Ovary (tissue), 9 donors: ENCODE results near the gene PDS5B. TPM values are rescaled to one million over a fixed set of nuclear protein-coding genes. Genes with fewer than 3 reads are reported as not detected.
"Not testable (repeated sequence)": the region's sequence is repeated elsewhere in the genome, so short reads cannot be mapped to it uniquely, and the experiment has no call there.

Experiments
- DNase-seq, 5 donors: peaks; one replicate each; pipeline ENCODE4 v3.0.0-alpha.2; 2019 to 2020
- H3K27ac ChIP-seq, 2 donors: fragments of 200-600 bp; one replicate each; pipeline versions ENCODE4 v1.5.1 to v1.8.0; 2019 to 2022
- H3K27me3 ChIP-seq: fragments of 200-600 bp; one replicate; pipeline ENCODE4 v1.8.0; 2022
- H3K36me3 ChIP-seq: fragments of 200-600 bp; sonication (generic); one replicate; pipeline ENCODE4 v1.5.1; 2019
- H3K4me1 ChIP-seq: one replicate; pipeline ENCODE4 v1.8.1; 2013; ENCODE audit warnings: mild to moderate bottlenecking, moderate library complexity; ENCODE audit not compliant: insufficient read depth
- H3K4me3 ChIP-seq: fragments of 200-600 bp; sonication (generic); one replicate; pipeline ENCODE4 v1.5.1; 2017
- H3K9me3 ChIP-seq, 2 donors: fragments of 200-600 bp in 1 of 2; sonication (generic) in 1 of 2; one replicate each; pipeline versions ENCODE4 v1.5.1 to v1.8.1; 2013 to 2019; ENCODE audit warnings: mild to moderate bottlenecking in 1 of 2, moderate library complexity in 1 of 2
- EP300 ChIP-seq: sonication (generic); formaldehyde crosslinking; IDR thresholded peaks from one replicate; pipeline ENCODE4 v1.6.1; 2017; ENCODE audit warnings: antibody characterized with exemption
- POLR2A ChIP-seq: fragments of 450-650 bp; IDR thresholded peaks from one replicate; pipeline ENCODE4 v1.6.1; 2017; ENCODE audit warnings: antibody characterized with exemption, mild to moderate bottlenecking, moderate library complexity
- WGBS, 3 donors: extraction: QIAGEN DNeasy Blood & Tissue Kit in 1 of 3; methylation state at CpG; one replicate each; pipeline versions ENCODE4 v1.1.5 to v1.1.7; 2013 to 2017; 5-methylcytosine and 5-hydroxymethylcytosine counted together
- intact Hi-C, 4 donors: fragments of 100-400 bp; cut with DNase I; formaldehyde crosslinking; loops; one replicate each; pipeline versions ENCODE4 v1.11.0 to v1.15.1; 2022 to 2023
- polyA plus RNA-seq, 2 donors: library from polyadenylated mRNA; stranded (reverse); fragments of 200-250 nt in 1 of 2; fragments of 350-450 nt in 1 of 2; fragmentation: Illumina TruSeq in 1 of 2; extraction: RNeasy Lipid Tissue Mini Kit (QIAGEN cat#74804) in 1 of 2; gene quantifications; one replicate each; pipeline ENCODE4 v1.2.3, GENCODE V29; 2013 to 2014
- total RNA-seq, 7 donors: library from RNA; depleted of rRNA in 2 of 7; stranded (reverse); fragments of >200 nt in 2 of 7; fragmentation: NEBNext Ultra II Directional in 3 of 7; extraction: Animal tissue kit (Norgen Biotek cat#: 25700) in 3 of 7; gene quantifications; one replicate each; pipeline versions ENCODE4 v1.1.0 to v1.2.4, GENCODE V29; 2016 to 2023
- TF ChIP-seq, protein P1 (sequence below), 3 donors: fragments of 450-650 bp in 2 of 3; fragments of 200-600 bp in 1 of 3; IDR thresholded peaks; one replicate each; pipeline versions ENCODE4 v1.5.1 to v1.8.0; 2016 to 2022; ENCODE audit warnings: antibody characterized with exemption in 3 of 3, mild to moderate bottlenecking in 1 of 3
- donor health status: DM: no; HTN: no; CAD: no; lungs with moderate emphysema.
- donor health status: DM: no; HTN: no; CAD: no.
- donor health status: Bipolar disorder and iron deficiency.
- donor health status: DM: yes; HTN: yes; CAD: no.
- donor health status: DM: no; HTN: no; CAD: no.
- donor health status: DM: yes; HTN: yes; CAD: no.

The PDS5B gene
- total and polyA plus RNA-seq, 9 donors: 13.6 to 74.9 (median 55.5) TPM

DNA sequence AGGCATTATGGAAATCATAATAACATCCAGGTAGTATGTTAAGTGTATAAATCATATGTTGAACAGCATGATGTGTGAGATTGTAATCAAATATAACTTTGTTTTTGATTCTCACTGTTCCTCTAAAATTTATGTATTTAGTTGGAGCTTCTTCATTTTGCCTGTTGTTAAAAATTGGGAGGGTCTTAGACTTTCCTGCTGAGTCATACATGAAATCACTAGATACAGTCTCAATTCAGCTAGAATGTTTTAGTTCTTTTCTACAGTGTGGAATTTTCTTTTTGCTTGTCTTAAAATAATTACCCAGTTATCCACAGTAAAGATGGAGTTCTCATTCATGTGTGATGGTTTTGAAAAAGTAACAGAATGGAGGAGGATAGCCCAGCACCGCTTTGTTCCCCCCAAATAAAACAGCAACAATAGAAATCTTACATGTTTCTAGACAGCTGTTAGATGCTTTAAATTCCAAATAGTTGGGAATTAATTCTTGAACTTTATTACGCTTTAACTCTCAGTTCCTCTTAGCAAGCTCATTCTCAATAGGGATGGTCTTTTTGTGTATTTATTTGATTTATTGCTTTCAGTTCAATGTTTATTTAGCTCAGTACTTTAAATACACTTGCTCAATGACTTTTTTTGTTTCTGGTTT, 109.5 kb downstream of the PDS5B start:
- Histone ChIP-seq H3K4me3 (no peak overlapping the region), H3K4me1 (no peaks in the 10 kb centered on the region), H3K27me3 (no peaks in the 10 kb centered on the region), H3K9me3 (no peaks in the 10 kb centered on the region), H3K27ac (no peak overlapping the region), H3K36me3 (no peaks in the 10 kb centered on the region)
- TF ChIP-seq, protein P1, sequence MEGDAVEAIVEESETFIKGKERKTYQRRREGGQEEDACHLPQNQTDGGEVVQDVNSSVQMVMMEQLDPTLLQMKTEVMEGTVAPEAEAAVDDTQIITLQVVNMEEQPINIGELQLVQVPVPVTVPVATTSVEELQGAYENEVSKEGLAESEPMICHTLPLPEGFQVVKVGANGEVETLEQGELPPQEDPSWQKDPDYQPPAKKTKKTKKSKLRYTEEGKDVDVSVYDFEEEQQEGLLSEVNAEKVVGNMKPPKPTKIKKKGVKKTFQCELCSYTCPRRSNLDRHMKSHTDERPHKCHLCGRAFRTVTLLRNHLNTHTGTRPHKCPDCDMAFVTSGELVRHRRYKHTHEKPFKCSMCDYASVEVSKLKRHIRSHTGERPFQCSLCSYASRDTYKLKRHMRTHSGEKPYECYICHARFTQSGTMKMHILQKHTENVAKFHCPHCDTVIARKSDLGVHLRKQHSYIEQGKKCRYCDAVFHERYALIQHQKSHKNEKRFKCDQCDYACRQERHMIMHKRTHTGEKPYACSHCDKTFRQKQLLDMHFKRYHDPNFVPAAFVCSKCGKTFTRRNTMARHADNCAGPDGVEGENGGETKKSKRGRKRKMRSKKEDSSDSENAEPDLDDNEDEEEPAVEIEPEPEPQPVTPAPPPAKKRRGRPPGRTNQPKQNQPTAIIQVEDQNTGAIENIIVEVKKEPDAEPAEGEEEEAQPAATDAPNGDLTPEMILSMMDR (IDR thresholded peaks at IDR 0.05): no peak
- TF ChIP-seq POLR2A (no peak), EP300 (no peak)
- intact Hi-C loops: no loop called here
- WGBS, 3 donors: 13 to 36% (median 20%) methylated on average over 2 of the region's 2 CpGs
- DNase-seq: no peak

DNA sequence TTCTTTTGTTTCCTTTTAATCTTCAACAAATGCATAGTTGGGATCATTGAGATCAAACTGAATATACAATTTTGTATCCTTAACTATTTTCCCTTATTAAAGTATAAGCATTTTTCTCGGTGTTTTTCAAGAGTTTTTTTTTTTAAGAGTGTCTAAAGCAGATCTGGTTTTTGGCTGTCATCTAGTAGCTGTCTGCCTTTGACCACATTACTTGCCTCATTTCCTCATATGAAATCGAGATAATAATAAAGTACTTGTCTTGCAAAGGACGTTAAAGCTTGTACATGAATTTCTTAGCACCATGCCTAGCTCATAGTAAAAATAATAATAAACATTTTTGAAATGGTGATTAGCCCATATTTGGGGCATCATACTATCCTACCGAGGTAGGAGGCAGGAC, 121.2 kb downstream of the PDS5B start:
- Histone ChIP-seq H3K9me3 (no peaks in the 10 kb centered on the region), H3K4me1 (peaks cover 3% of the 10 kb centered on the region), H3K27me3 (no peaks in the 10 kb centered on the region), H3K4me3 (no peak overlapping the region), H3K36me3 (no peaks in the 10 kb centered on the region), H3K27ac (no peak overlapping the region)
- 88 to 91% (median 90%) methylated on average over 4 of the region's 4 CpGs for WGBS, 3 donors
- TF ChIP-seq, protein P1 (IDR thresholded peaks at IDR 0.05): no peak
- TF ChIP-seq POLR2A: no peak
- intact Hi-C loops: no loop called here
- no peak for DNase-seq

DNA sequence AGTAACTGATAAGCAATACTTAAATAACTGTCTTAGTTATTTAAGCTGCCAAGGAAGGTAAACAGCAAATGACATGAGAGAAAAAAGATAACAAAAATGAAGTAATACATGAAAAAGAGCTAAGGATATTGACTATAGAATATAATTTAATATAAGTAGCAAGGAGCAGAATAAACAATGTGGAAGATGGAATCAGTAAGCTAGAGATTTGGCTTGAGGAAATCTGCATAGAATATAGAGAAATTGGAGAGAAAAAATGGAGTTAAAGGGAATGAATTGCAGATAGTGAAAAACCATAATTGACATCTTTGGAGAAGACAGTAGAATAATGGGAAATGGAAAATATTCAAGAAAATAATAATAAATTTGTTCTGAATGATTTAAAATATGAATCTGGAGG, 127.1 kb downstream of the PDS5B start:
- DNase-seq: no peak
- intact Hi-C loops: no loop called here
- Histone ChIP-seq H3K36me3 (no peaks in the 10 kb centered on the region), H3K27ac (no peak overlapping the region), H3K4me1 (no peaks in the 10 kb centered on the region), H3K4me3 (no peak overlapping the region), H3K27me3 (no peaks in the 10 kb centered on the region), H3K9me3 (no peaks in the 10 kb centered on the region)
- TF ChIP-seq POLR2A (no peak), EP300 (no peak)
- TF ChIP-seq, protein P1 (IDR thresholded peaks at IDR 0.05): no peak

DNA sequence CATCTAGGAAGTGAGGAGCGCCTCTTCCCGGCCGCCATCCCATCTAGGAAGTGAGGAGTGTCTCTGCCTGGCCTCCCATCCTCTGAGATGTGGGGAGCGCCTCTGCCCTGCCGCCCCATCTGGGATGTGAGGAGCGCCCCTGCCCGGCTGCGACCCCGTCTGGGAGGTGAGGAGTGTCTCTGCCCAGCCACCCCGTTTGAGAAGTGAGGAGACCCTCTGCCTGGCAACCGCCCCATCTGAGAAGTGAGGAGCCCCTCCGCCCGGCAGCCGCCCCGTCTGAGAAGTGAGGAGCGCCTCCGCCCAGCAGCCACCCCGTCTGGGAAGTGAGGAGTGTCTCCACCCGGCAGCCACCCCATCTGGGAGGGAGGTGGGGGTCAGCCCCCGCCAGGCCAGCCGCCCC, 129.9 kb downstream of the PDS5B start:
- DNase-seq, H3K27me3 ChIP-seq, intact Hi-C loops, H3K9me3 ChIP-seq, H3K4me3 ChIP-seq, H3K27ac ChIP-seq, H3K36me3 ChIP-seq, H3K4me1 ChIP-seq: not testable (repeated sequence)
- WGBS, 3 donors: 94 to 98% methylated on average over 8 to 21 of the region's 21 CpGs; no CpG with 5 or more reads in 1 of the 3 donors

DNA sequence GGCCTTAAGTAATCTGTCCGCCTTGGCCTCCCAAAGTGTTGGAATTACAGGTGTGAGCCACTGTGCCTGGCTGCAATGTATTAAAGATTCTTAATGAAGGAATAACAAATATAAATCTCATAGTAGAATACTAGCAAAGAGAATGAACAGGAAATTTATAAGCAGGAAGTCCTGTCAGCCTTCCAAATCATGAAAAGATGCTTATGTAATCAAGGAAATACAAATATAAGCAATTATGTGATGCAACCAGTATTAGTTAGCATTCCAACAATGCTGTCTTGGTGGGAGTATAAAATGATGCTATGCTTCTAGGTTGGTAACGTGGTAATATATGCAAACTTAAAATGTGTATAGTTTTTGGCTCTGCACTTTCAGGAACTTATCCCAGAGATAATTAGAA, 133.8 kb downstream of the PDS5B start:
- Histone ChIP-seq H3K4me1 (peaks cover 8% of the 10 kb centered on the region), H3K36me3 (no peaks in the 10 kb centered on the region), H3K4me3 (no peak overlapping the region), H3K27me3 (no peaks in the 10 kb centered on the region), H3K27ac (no peak overlapping the region), H3K9me3 (no peaks in the 10 kb centered on the region)
- intact Hi-C loops: no loop called here
- WGBS, 3 donors: 69 to 84% (median 77%) methylated on average over 2 of the region's 2 CpGs
- no peak for DNase-seq
- TF ChIP-seq POLR2A: no peak
- no peak for TF ChIP-seq EP300
- TF ChIP-seq, protein P1 (IDR thresholded peaks at IDR 0.05): no peak

DNA sequence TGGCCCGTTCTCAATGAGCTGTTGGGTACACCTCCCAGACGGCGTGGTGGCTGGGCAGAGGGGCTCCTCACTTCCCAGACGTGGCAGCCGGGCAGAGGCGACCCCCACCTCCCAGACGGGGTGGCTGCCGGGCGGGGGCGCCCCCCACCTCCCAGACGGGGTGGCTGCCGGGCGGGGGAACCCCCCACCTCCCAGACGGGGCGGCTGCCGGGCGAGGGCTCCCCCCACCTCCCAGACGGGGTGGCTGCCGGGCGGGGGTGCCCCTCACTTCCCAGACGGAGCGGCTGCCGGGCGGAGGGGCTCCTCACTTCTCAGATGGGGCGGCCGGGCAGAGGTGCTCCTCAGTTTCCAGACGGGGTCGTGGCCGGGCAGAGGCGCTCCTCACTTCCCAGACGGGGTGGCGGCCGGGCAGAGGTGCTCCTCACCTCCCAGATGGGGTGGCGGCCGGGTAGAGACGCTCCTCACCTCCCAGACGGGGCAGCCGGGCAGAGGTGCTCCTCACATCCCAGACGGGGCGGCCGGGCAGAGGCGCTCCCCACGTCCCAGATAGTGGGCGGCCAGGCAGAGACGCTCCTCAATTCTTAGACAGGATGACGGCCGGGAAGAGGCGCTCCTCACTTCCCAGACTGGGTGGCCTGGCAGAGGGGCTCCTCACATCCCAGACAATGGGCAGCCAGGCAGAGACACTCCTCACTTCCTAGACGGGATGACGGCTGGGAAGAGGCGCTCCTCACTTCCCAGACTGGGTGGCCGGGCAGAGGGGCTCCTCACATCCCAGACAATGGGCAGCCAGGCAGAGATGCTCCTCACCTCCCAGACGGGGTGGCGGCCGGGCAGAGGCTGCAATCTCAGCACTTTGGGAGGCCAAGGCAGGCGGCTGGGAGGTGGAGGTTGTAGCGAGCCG, 135.1 kb downstream of the PDS5B start:
- H3K9me3 ChIP-seq, H3K27me3 ChIP-seq, DNase-seq, H3K4me1 ChIP-seq, H3K4me3 ChIP-seq, H3K27ac ChIP-seq, intact Hi-C loops, H3K36me3 ChIP-seq: not testable (repeated sequence)
- 94 to 98% (median 95%) methylated on average over 45 to 57 of the region's 58 CpGs for WGBS, 3 donors
